HG03521 (cell line): Measurements from ENCODE around the gene LPIN2.

Source experiments
- ATAC-seq: cut with Tn5 transposase; IDR thresholded peaks from one replicate; pipeline ENCODE4 v1.9.1; 2021; ENCODE audit warnings: mild to moderate bottlenecking, moderate library complexity; ENCODE audit not compliant: unreplicated experiment

Gene LPIN2

GRCh38 chr18:2966560-2966959 lies 46.4 kb downstream of the LPIN2 start:
- ATAC-seq, result no peak

DNA sequence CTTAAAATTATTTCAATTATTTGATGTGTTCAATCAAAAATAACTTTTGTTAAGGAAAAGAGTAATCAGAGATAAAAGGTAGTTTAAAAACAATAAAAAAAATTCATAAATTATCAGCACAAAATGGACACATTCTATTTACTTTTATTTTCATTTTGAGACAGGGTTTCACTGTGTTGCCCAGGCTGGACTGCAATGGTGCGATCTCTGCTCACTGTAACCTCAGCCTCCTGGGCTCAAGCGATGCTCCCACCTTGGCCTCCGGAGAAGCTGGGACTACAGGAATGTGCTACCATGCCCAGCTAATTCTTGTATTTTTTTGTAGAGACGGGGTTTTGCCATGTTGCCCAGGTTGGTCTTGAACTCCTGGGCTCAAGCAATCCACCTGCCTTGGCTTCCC lies 47.1 kb downstream of the LPIN2 start:
- ATAC-seq, result no peak

DNA sequence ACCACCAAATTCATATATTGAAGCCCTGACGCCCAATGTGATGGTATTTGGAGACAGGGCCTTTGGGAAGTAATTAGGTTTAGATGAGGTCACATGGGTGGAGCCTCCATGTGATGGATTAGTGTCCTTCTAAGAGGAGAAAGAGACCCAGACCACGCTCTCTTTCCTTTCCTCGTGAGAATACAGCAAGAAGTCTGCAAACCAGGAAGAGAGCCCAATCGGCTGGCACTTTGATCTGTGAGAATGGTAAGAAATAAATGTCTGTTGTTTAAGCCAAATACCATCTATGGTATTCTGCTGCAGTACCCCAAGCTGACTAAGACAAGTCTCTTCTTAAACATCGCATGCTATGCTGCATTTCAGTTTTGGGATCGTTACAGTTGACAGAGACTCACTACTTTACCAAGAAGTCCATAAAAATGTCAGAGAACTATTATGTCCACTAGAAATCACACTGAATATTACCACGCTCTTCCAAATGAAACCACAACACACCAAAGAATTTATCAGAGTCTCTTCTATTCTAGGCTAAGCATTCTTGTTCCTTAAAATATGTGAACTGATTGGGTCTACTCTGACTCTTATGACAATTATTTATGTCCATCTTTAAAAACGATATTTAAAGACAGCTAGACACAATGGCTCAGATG lies 48.5 kb downstream of the LPIN2 start:
- ATAC-seq, result no peak
